AML-193 (cell line): ENCODE measurements around the gene FLACC1.
"Not testable (repeated sequence)": the region's sequence is repeated elsewhere in the genome, so short reads cannot be mapped to it uniquely, and the experiment has no call there.

ENCODE experiments used
- DNase-seq, 2 experiments: peaks; one replicate each; lab custom pipeline; 2025; lab: John Stamatoyannopoulos, UW

The FLACC1 gene

GRCh38 chr2:201348758-201349157 is 8.4 kb downstream of the FLACC1 start:
- DNase-seq, result no peak

DNA sequence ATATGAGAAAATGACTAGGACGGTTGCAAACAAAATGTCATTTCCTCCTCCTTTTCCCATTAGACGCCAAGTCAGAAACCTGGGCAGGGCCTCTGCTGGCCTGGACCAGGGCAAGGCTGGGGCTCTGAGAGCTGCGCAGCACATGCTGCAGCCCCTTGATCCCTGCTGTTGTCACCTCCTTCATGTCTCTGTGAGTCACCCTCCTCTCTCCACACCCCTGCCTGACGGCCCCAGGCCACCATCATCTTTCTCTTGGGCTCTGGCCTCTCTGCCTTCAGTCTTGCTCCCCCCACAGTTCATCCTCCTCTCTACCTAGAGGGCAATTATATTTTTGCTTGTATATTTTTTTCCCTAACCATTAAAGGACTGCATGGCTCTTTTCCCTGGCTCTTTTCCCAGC is 10.0 kb downstream of the FLACC1 start:
- DNase-seq, result no peak

- no peak for DNase-seq
Observed at GRCh38 chr2:201345625-201346213, 11.4 kb downstream of the FLACC1 start.

DNA sequence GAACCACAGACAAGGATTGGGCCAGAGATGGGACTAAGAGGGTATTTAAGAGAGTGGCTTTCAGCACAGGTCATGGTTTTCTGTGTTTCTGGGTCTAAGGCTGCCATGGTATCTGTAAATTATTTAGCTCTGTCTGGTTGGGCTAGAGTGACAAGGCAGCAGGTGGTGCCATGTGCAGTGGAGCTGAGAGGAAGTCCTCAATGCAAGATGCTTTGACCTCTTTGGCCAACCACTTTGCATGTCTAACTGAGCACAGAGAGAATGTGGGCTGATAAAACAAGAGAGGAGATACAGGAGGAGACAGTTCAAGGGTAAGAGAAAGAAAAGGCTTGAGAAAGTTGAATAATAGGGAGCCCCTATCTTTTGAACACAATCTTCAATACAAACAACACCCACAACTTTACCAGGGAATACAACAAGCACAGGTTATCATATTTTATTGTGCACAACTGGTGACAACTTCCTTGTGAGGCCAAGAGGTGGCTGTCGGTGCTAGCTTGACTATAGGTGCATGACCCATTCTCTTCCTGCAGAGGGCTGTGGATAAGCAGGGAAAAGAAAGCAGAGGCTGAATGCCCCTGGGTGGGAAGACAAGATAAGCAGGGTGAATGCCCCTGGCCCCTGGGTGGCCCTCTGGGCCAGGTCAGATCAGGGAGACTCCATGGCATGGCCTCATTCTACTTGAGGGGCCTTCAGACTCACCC is 12.3 kb downstream of the FLACC1 start:
- DNase-seq, result no peak

- no peak for DNase-seq
Observed at GRCh38 chr2:201343559-201343958, 13.6 kb downstream of the FLACC1 start.

DNA sequence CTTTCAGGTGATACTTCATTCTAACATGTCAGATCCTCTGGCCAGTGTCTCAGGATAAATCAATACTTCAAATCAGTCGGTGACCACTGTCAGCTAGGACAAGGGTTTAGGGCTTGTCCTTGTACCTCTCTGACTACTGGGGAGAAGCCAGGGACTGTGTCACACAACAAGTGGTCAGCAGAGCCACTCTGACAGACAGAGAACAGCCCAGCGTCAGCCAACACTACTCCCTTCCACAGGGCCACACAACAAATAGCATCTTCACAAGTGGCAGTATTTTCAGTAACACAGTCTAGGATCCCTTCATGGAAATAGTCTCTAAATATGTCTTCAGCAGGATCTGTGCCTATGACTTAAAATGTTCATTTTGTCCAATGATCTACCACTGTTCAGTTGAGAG is 14.2 kb downstream of the FLACC1 start:
- no peak for DNase-seq

DNA sequence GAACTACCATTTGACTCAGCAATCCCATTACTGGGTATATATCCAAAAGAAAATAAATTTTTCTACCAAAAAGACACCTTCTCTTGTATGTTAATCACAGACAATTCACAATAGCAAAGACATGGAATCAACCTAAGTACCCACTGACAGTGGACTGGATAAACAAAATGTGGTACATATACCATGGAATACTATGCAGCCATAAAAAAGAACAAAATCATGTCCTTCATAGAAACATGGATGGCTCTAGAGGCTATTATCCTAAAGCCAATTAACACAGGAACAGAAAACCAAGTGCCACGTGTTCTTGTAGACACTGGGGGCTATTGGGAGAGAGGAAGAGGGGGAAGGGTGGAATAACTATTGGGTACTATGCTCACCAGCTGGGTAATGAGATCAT is 27.7 kb downstream of the FLACC1 start:
- no peak for DNase-seq

GRCh38 chr2:201327678-201328077 is 29.5 kb downstream of the FLACC1 start:
- no peak for DNase-seq

DNA sequence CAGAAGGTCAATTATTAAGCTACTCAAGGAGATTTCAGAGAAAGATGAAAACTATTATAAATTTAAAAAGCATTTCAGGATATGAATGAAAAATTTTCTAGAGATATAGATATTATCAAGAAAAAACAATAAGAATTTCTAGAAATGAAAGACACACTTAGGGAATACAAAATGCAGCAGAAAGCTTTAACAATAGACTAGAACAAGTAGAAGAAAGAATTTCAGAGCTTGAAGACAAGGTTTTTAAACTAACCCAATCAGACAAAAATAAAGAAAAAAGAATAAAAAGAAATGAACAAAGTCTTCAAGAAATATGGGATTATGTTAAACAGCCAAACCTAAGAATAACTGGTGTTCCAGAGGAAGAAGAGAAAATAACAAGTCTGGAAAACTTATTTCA is 34.4 kb downstream of the FLACC1 start:
- no peak for DNase-seq

GRCh38 chr2:201320701-201321100 is 36.4 kb downstream of the FLACC1 start:
- no peak for DNase-seq

DNA sequence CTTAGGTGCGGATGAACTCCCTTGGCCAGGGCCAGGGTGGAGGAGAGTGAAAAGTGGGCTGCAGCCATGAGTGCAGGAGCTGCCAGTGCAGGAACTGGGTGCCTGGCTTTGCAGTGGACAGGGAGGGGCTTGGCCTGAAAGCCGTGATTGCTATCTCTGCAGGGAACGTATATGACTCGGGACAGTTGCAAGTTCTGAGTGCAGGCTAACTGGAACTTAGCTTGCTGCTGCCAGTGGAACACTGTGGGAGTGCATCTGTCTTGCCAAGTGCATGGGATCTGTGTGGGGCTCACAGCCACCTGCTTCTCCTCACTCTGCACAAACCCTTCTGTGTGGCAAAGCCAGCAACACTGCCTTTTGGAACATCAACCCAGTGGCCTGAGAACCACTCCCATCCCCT is 36.9 kb downstream of the FLACC1 start:
- no peak for DNase-seq

DNA sequence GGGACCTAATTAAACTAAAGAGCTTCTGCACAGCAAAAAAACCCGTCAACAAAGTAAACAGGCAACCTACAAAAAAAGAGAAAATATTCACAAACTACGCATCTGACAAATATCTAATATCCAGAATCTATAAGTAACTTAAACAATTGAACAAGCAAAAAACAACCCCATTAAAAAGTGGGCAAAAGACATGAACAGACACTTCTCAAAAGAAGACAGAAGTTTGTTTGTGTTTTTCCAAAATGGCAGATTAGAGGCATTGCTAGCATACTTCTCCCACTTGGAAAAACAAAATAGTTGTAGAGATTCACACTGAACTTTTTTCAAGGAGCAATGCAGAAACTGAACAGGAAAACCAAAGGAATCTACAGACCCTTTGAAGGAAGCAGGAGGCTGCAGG is 37.6 kb downstream of the FLACC1 start:
- no peak for DNase-seq

DNA sequence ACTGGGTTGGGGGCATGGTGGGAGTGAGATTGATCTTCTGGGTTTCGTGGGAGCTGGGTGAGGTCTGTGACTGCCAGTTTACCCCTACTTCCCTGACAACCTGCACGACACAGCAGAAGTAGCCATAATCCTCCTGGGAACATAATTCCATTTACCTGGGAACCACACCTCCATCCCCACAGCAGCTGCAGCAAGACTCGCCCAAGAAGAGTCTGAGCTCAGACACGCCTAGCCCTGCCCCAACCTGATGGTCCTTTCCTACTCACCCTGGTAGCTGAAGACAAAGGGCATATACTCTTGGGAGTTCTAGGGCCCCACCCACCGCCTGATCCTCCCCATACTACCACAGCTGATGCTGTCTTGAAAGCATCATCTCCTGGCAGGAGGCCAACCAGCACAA is 43.8 kb downstream of the FLACC1 start:
- no peak for DNase-seq

DNA sequence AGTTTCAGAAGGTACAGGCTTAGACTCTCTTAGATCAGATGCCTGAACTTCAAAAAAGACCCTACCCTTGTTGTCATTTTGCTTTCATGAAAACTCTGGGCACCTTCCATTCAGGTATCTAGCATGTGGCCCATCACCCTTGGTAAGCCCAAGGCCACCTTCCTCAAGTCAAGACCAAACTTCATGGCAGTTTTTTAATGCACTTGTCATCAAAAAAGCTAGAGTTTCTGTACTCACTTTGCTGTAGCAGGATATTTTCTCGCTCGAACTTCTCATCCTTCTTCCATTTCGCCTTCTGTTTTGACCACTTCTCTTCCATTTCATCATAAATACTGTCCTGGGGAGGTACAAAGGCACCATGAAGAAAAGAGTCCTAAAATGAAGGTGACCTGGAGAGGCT is 48.2 kb downstream of the FLACC1 start:
- no peak for DNase-seq

DNA sequence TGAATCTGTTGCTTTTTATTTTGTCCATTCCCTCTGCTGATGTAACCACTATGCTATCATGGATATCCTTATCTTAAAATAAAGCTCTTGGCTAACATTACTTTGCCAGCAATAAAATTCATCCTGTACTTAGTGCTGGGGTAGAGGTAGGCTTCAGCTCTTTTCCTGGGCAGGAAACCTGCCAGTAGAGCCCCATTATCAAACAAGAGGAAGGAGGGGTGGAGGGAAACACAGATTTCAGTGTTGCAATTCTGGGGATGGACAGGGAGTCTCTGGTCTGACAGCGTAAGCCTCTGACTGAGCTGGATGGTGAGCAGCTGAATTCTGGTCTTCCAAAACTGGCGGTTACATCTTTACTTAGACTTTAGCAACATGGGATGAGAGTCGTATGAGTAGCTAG is 49.3 kb downstream of the FLACC1 start:
- no peak for DNase-seq

- DNase-seq, result not testable (repeated sequence)
Observed at GRCh38 chr2:201299929-201300328, 57.2 kb downstream of the FLACC1 start.

GRCh38 chr2:201298462-201299052 is 58.6 kb downstream of the FLACC1 start:
- no peak for DNase-seq

DNA sequence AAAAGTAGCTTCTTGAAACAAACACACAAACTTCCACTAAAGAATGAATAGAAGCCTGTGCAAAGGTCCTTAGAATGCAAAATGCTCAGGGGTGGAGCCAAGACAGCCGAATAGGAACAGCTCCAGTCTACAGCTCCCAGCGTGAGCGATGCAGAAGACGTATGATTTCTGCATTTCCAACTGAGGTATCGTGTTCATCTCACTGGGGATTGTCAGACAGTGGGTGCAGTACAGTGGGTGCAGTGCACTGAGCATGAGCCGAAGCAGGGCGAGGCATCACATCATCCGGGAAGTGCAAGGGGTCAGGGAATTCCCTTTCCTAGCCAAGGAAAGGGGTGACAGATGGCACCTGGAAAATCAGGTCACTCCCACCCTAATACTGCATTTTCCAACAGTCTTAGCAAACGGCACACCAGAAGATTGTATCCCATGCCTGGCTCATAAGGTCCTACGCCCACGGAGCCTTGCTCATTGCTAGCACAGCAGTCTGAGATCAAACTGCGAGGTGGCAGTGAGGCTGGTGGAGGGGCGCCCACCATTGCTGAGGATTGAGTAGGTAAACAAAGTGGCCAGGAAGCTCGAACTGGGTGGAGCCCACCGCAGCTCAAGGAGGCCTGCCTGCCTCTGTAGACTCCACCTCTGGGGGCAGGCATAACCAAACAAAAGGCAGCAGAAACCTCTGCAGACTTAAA is 66.5 kb downstream of the FLACC1 start:
- not testable (repeated sequence) for DNase-seq

DNA sequence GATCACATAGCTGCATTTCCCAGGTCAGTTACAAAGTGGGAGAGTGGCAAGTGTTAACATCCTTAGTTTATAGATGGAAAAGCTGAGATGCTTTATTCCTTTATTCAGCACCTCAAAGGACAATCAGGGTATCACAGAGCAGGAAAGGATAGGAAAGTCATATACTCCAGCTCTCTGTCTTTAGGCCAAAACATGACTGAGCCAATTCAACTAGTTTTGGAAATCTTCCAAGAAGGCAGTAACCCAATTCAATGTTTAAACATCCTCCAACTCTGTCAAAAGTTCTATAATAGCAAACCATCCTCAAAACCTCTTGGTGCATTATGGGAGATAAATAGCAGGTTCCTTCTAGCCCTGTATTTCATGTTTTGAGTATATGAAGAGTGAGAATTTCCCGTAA is 71.6 kb downstream of the FLACC1 start:
- no peak for DNase-seq

DNA sequence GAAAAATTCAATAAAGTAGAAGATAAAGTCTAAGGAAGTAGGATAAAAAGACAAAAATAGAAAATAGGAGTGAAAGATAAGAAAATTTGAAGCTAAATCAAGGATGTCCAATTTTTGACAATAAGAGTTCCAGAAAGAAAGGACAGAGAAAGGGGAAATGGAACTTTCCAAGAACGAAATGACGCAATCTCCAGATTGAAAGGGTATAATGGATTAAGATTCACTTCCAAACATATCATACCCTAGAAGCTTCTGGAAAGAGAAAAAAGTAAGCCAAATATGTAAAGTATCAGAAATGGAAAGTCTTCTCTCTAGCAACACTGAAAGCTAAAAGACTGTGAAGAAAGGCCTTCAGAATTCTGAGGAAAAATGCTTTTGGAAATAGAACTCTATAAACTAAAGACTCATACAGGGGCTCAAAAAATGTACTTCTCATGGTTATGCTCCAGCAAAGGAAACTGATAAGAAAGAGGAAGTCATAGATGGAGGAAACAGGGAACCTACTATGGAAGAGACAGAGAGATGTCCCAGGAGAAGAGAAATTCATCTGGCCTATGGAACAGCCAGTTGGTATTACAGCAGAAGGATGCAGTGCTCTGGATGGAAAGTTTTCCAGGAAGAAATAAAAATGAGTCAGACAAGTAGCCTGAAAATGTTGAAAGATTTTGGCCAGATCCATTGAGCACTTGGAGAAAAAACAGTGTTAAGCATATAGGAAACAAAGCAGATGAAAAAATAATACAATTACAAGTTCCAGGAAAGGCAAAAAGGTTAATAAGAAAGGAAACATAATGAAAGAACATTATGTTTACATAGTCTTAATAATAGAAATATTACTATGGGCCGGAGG is 76.7 kb downstream of the FLACC1 start:
- no peak for DNase-seq

DNA sequence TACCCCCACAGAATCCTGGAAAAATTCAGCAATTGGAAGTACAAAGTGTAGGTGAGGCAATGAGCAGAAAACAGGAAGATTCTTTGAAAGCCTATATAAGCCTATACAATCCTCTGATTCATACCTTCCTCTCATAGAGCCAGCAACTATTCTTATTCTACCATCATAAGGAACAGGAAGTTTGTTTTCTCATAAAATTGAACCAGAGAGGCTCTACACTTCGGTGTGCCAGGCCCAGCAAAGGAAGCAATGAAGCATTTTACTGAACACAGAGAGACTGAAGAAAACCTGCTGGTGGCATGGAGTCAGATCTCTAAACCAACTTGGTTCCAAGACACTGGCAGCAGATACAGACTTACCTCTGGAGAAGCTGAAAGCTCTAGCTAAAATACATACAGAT is 78.1 kb downstream of the FLACC1 start:
- no peak for DNase-seq

DNA sequence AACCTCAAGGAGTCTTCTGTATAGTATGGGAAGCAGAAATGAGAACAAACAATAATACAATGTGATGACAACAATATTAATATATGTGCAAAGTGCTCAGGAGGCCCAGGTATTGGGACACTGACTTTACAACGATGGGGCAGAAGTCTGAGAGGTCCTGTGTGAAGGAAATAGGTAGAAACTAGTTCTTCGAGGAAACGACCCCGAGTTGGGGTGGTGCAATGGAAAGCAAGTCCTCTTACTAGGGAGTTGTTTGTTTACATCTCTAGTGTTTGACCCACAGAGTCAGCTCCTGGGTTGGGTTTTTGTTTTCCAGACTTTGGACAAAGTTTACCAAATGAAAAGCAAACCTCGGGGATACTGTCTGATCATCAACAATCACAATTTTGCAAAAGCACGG is 80.6 kb downstream of the FLACC1 start:
- no peak for DNase-seq
